IPS-20b (cell line): ENCODE data around the gene DENND1A.
"Not testable (repeated sequence)": the region's sequence is repeated elsewhere in the genome, so short reads cannot be mapped to it uniquely, and the experiment has no call there.

Experiments used
- H3K27ac ChIP-seq: one replicate; pipeline ENCODE4 v1.5.1; 2013; ENCODE audit warnings: low read length
- H3K27me3 ChIP-seq: 2 replicates; pipeline ENCODE4 v1.6.1; 2013; ENCODE audit warnings: mild to moderate bottlenecking, low read length, inconsistent platforms; ENCODE audit not compliant: insufficient read depth
- H3K36me3 ChIP-seq: 2 replicates; pipeline ENCODE4 v1.6.1; 2013; ENCODE audit warnings: low read depth, mild to moderate bottlenecking, inconsistent platforms, low read length, moderate library complexity; ENCODE audit not compliant: insufficient read depth
- H3K4me1 ChIP-seq: 2 replicates; pipeline ENCODE4 v1.6.1; 2013; ENCODE audit warnings: mild to moderate bottlenecking, control low read depth, inconsistent platforms, low read length, moderate library complexity; ENCODE audit not compliant: insufficient read depth
- H3K4me3 ChIP-seq: 2 replicates; pipeline ENCODE4 v1.5.1; 2013; ENCODE audit warnings: mild to moderate bottlenecking, low read length, inconsistent platforms
- H3K9ac ChIP-seq: 2 replicates; pipeline ENCODE4 v1.6.1; 2013; ENCODE audit warnings: low read depth, mild to moderate bottlenecking, inconsistent platforms, low read length, moderate library complexity
- H3K9me3 ChIP-seq: 2 replicates; pipeline ENCODE4 v1.6.1; 2013; ENCODE audit warnings: mild to moderate bottlenecking, low read depth, low read length, inconsistent platforms; ENCODE audit not compliant: insufficient read depth

DENND1A gene

GRCh38 chr9:123828449-123828848, 101.5 kb downstream of the DENND1A start:
- no peak overlapping the region for H3K27ac ChIP-seq
- H3K36me3 ChIP-seq: peaks cover 3% of the 10 kb centered on the region; the same call in 1 of the 2 replicates
- H3K27me3 ChIP-seq: no peaks in the 10 kb centered on the region
- peaks cover 19% of the 10 kb centered on the region; the same call in 1 of the 2 replicates for H3K9me3 ChIP-seq
- no peak overlapping the region for H3K9ac ChIP-seq
- peaks cover 3% of the 10 kb centered on the region; the same call in 1 of the 2 replicates for H3K4me1 ChIP-seq
- H3K4me3 ChIP-seq: no peak overlapping the region

DNA sequence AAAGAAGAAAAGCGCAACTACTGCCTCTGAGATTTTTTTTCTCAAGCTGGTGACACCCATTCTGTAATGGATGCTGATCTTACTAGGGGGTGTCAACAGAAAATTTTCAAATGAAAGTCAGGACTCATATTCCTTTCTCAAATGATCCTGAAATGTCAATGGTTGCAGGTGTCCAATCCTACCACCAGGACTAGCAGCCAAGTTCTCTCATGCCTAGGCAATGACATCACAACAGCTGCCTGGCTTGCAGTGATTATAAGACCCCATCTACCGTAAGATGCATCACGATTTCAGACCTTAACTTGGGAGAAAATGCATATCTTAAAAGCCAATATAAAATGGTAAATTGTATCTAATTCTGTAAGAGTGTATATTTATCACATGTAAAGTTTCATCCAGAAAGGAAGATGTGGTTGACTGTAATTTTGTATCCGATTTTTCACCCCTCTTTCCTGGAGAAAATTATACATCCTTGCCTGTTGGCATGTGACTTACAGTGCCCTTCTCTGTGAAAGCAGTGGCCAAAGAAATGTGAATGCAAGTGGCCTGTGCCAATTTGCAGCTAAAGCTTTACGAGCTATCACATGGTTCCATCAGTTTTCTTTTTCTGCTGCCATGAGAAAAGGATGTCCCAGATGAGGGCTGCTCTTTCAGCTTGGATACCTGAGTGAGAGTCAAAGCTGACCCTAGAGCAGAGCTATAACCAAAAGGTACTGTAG, 104.4 kb downstream of the DENND1A start:
- H3K4me1 ChIP-seq: peaks cover 2% of the 10 kb centered on the region; the same call in 1 of the 2 replicates
- no peak overlapping the region for H3K4me3 ChIP-seq
- peaks cover 19% of the 10 kb centered on the region; the same call in 1 of the 2 replicates for H3K9me3 ChIP-seq
- no peak overlapping the region for H3K27ac ChIP-seq
- no peak overlapping the region for H3K9ac ChIP-seq
- H3K27me3 ChIP-seq: no peaks in the 10 kb centered on the region
- peaks cover 3% of the 10 kb centered on the region; the same call in 1 of the 2 replicates for H3K36me3 ChIP-seq

- Histone ChIP-seq H3K4me3 (no peak overlapping the region), H3K27me3 (no peaks in the 10 kb centered on the region), H3K4me1 (peaks cover 2% of the 10 kb centered on the region; the same call in 1 of the 2 replicates), H3K9me3 (peaks cover 6% of the 10 kb centered on the region; the same call in 1 of the 2 replicates), H3K36me3 (no peaks in the 10 kb centered on the region), H3K27ac (no peak overlapping the region), H3K9ac (no peak overlapping the region)
Observed at GRCh38 chr9:123823194-123823947, 106.6 kb downstream of the DENND1A start.

- peaks cover 2% of the 10 kb centered on the region; the same call in 1 of the 2 replicates for H3K4me1 ChIP-seq
- no peak overlapping the region for H3K4me3 ChIP-seq
- H3K27me3 ChIP-seq: no peaks in the 10 kb centered on the region
- H3K27ac ChIP-seq: no peak overlapping the region
- H3K9ac ChIP-seq: no peak overlapping the region
- no peaks in the 10 kb centered on the region for H3K9me3 ChIP-seq
- no peaks in the 10 kb centered on the region for H3K36me3 ChIP-seq
Observed at GRCh38 chr9:123821619-123822018, 108.3 kb downstream of the DENND1A start.

GRCh38 chr9:123820139-123820538, 109.8 kb downstream of the DENND1A start:
- no peak overlapping the region for H3K27ac ChIP-seq
- no peaks in the 10 kb centered on the region for H3K27me3 ChIP-seq
- H3K9me3 ChIP-seq: no peaks in the 10 kb centered on the region
- no peaks in the 10 kb centered on the region for H3K36me3 ChIP-seq
- no peak overlapping the region for H3K4me3 ChIP-seq
- H3K4me1 ChIP-seq: peaks cover 4% of the 10 kb centered on the region; the same call in 1 of the 2 replicates
- no peak overlapping the region for H3K9ac ChIP-seq

DNA sequence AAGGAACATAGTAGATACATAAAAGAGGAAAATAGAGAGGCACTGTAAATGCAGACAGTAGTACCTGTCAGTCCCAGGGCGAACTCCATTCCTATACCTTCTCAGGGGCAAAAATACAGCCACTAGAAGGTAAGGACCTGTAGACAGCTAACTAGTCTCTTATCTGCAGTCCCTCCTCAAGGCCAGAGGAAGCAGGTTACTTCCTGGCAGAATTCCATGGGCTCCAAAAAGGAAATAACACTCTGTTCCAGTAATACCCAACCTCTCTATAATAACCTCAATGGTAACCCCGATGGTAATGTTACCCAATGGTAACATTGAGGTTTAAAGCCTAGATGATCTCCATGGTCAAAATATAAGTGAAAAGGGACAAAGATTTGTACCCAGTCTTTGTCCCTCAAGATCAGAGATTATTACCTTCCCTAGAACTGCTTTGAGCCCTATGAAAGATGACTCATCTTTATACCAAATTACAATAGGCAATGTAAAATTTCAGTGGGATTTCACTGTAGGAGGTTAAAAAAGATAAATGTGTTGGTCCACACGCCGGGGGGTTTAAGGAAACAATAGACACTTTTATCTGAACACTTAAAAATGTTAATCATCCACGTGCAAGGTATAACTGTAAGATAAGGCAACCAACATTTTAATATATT, 113.0 kb downstream of the DENND1A start:
- H3K27ac ChIP-seq: no peak overlapping the region
- H3K27me3 ChIP-seq: no peaks in the 10 kb centered on the region
- H3K4me1 ChIP-seq: peaks cover 4% of the 10 kb centered on the region; the same call in 1 of the 2 replicates
- H3K9ac ChIP-seq: no peak overlapping the region
- H3K36me3 ChIP-seq: no peaks in the 10 kb centered on the region
- H3K4me3 ChIP-seq: no peak overlapping the region
- no peaks in the 10 kb centered on the region for H3K9me3 ChIP-seq

- H3K27me3 ChIP-seq, H3K4me3 ChIP-seq, H3K36me3 ChIP-seq, H3K9ac ChIP-seq, H3K27ac ChIP-seq, H3K4me1 ChIP-seq, H3K9me3 ChIP-seq: not testable (repeated sequence)
Observed at GRCh38 chr9:123815856-123816255, 114.1 kb downstream of the DENND1A start.

DNA sequence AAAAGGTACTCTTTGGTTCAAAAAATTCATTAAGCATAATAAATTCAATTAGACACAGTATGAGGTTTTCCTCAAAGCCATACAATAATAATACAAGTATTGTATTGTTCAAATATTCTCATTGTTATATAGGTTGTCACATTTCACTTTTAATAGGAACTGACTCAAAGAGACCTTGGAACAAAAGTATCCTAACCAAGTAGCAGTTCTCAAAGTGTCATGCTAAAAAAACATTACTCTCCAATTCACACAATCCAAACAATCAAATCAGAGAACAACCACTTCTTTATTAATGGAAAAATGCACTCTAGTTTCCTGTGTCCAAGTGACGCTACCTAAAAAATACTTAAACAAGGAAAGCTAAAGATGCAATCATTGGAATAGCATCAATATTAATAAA, 115.4 kb downstream of the DENND1A start:
- Histone ChIP-seq H3K9ac (no peak overlapping the region), H3K4me1 (peaks cover 4% of the 10 kb centered on the region; the same call in 1 of the 2 replicates), H3K4me3 (no peak overlapping the region), H3K9me3 (no peaks in the 10 kb centered on the region), H3K27me3 (no peaks in the 10 kb centered on the region), H3K27ac (no peak overlapping the region), H3K36me3 (no peaks in the 10 kb centered on the region)

DNA sequence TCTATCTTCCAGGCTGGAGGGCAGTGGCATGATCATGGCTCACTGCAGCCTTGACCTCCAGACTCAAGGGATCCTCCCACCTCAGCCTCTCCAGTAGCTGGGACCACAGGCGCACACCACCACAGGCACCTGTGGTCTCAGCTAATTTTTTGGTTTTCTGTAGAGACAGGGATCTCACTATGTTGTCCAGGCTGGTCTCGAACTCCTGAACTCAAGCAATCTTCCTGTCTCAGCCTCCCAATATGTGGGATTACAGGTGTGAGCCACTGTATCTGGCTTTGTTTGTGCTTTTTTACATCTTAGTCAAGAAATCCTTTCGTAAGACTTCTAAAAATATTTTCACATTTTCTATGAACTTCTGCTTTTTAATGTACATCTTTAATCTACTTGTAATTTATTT, 116.9 kb downstream of the DENND1A start:
- no peaks in the 10 kb centered on the region for H3K36me3 ChIP-seq
- peaks cover 4% of the 10 kb centered on the region; the same call in 1 of the 2 replicates for H3K4me1 ChIP-seq
- H3K27me3 ChIP-seq: no peaks in the 10 kb centered on the region
- no peaks in the 10 kb centered on the region for H3K9me3 ChIP-seq
- H3K4me3 ChIP-seq: no peak overlapping the region
- H3K27ac ChIP-seq: no peak overlapping the region
- no peak overlapping the region for H3K9ac ChIP-seq

DNA sequence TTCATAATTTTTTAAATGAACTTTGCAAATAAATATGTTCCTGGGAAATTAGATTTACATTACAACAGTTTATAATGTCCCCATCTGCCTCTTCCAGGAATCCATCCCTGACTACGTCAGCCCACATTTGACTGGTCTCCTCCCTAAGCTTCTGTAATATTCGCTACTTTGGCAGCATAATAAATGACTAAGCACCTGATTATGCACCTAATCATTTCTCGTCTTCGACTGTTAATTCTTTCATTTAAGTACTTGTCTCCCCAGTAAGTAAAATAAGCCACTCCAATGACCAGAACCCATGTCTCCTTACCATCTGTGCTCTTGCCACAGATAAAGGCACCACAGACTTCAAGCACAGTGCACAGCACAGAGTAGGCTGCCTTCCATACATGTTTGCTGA, 122.7 kb downstream of the DENND1A start:
- no peaks in the 10 kb centered on the region for H3K27me3 ChIP-seq
- H3K27ac ChIP-seq: no peak overlapping the region
- no peaks in the 10 kb centered on the region for H3K36me3 ChIP-seq
- no peak overlapping the region for H3K4me3 ChIP-seq
- no peak overlapping the region for H3K9ac ChIP-seq
- no peaks in the 10 kb centered on the region for H3K9me3 ChIP-seq
- no peaks in the 10 kb centered on the region for H3K4me1 ChIP-seq

GRCh38 chr9:123806829-123807228, 123.1 kb downstream of the DENND1A start:
- H3K9ac ChIP-seq: no peak overlapping the region
- H3K4me3 ChIP-seq: no peak overlapping the region
- H3K27ac ChIP-seq: no peak overlapping the region

More at GRCh38 chr9:123806829-123807228, 123.1 kb downstream of the DENND1A start:
- Histone ChIP-seq H3K27me3 (no peaks in the 10 kb centered on the region), H3K4me1 (no peaks in the 10 kb centered on the region), H3K36me3 (no peaks in the 10 kb centered on the region), H3K9me3 (no peaks in the 10 kb centered on the region)
